Heart left ventricle (tissue), 16 donors: ENCODE measurements around the gene PXMP4. TPM values are rescaled to one million over a fixed set of nuclear protein-coding genes. Genes with fewer than 3 reads are reported as not detected.
A peak's percentile ranks its signal among the peaks of the same experiment; 100 is the strongest.

Experiments used
- ATAC-seq, 4 donors: fragments of 200-7000 bp; cut with Tn5 transposase; one replicate each; pipeline ENCODE4 v1.9.1; 2020 to 2022; ENCODE audit warnings: moderate library complexity in 4 of 4, mild to moderate bottlenecking in 3 of 4, moderate number of reproducible peaks in 1 of 4
- DNase-seq, 5 donors: peaks; one replicate each; pipeline ENCODE4 v3.0.0-alpha.2; 2020
- H3K27ac ChIP-seq, 12 donors: fragments of 200-600 bp; sonication (generic) in 4 of 12; one replicate each; pipeline versions ENCODE4 v1.5.0 to v1.8.0; 2016 to 2022; ENCODE audit warnings: mild to moderate bottlenecking in 2 of 12
- H3K27me3 ChIP-seq, 9 donors: fragments of 200-600 bp; sonication (generic) in 2 of 9; one replicate each; pipeline versions ENCODE4 v1.5.1 to v1.8.0; 2016 to 2022; ENCODE audit warnings: mild to moderate bottlenecking in 3 of 9
- H3K36me3 ChIP-seq, 9 donors: fragments of 200-600 bp; sonication (generic) in 2 of 9; one replicate each; pipeline versions ENCODE4 v1.5.0 to v1.8.0; 2018 to 2022; ENCODE audit warnings: mild to moderate bottlenecking in 2 of 9
- H3K4me1 ChIP-seq, 12 donors: fragments of 200-600 bp; sonication (generic) in 4 of 12; one replicate each; pipeline versions ENCODE4 v1.5.0 to v1.8.0; 2016 to 2022; ENCODE audit warnings: mild to moderate bottlenecking in 3 of 12
- H3K4me3 ChIP-seq, 12 donors: fragments of 200-600 bp; sonication (generic) in 4 of 12; one replicate each; pipeline versions ENCODE4 v1.5.0 to v1.8.0; 2017 to 2022; ENCODE audit warnings: mild to moderate bottlenecking in 9 of 12, moderate library complexity in 4 of 12
- H3K9me3 ChIP-seq, 12 donors: fragments of 200-600 bp; sonication (generic) in 4 of 12; one replicate each; pipeline versions ENCODE4 v1.5.0 to v1.8.0; 2016 to 2022; ENCODE audit warnings: mild to moderate bottlenecking in 1 of 12
- POLR2A ChIP-seq, 2 donors: fragments of 450-650 bp; IDR thresholded peaks; one replicate each; pipeline ENCODE4 v1.6.1; 2017; ENCODE audit warnings: antibody characterized with exemption in 2 of 2, mild to moderate bottlenecking in 2 of 2, moderate library complexity in 2 of 2
- WGBS, 4 donors: extraction: QIAGEN DNeasy Blood & Tissue Kit in 2 of 4; methylation state at CpG; one replicate each; pipeline versions ENCODE4 v1.1.5 to v1.1.7; 2013 to 2018; 5-methylcytosine and 5-hydroxymethylcytosine counted together
- intact Hi-C, 10 donors: fragments of 100-400 bp; cut with DNase I; formaldehyde crosslinking; loops; one replicate each; pipeline versions ENCODE4 v1.11.1 to v1.14.2; 2022
- polyA plus RNA-seq, 2 donors: library from polyadenylated mRNA; stranded (reverse); fragments of 200-250 nt; gene quantifications; one replicate each; pipeline ENCODE4 v1.2.3, GENCODE V29; 2013
- total RNA-seq, 9 donors: library from RNA; depleted of rRNA in 2 of 9; stranded (reverse); fragments of >200 nt in 2 of 9; fragmentation: NEBNext Ultra II Directional in 3 of 9; extraction: Animal tissue kit (Norgen Biotek cat#: 25700) in 3 of 9; gene quantifications; one replicate each; pipeline versions ENCODE4 v1.1.0 to v1.2.4, GENCODE V29; 2016 to 2023
- TF ChIP-seq, protein P1 (sequence below), 12 donors: fragments of 200-600 bp; sonication (generic) in 4 of 12; IDR thresholded peaks; one replicate each; pipeline versions ENCODE4 v1.5.0 to v1.8.0; 2018 to 2022; ENCODE audit warnings: antibody characterized with exemption in 12 of 12, mild to moderate bottlenecking in 5 of 12
- donor health status: ischemic (EF 13 %, LVEDD 7.1; RV severe dilation, severe dysfunction).
- donor health status: healthy with polysubstance abuse.
- donor health status: DM: no; HTN: yes; CAD: no.
- donor health status: DM: no; HTN: no; CAD: no.
- donor health status: ischemic (EF 25% LVEDD 6.9; RV normal size, moderate dysfunction).
- donor health status: ischemic (EF 25% LVEDD 5.7; RV mildly dilated, moderate dysfunction).
- donor health status: healthy.
- donor health status: DM: yes; HTN: yes; CAD: no.
- donor health status: ischemic (EF 35%, LVEDD 5.7; RV mildly dilated, moderate dysfunction).
- donor health status: nonischemic (EF 11% LVEDD 7.7; RV severe dilation, severe dysfunction).
- donor health status: DM: yes; HTN: yes; CAD: no.
- donor health status: PGD.
- donor health status: ischemic (EF 29% LVEDD 5.4; RV normal size, mild dysfunction).
- donor health status: nonischemic (EF 23%, LVEDD 6.1; RV moderate dilation, normal function).

PXMP4 gene
- total and polyA plus RNA-seq, 11 donors, result 5.0 to 13.0 (median 10.2) TPM

DNA sequence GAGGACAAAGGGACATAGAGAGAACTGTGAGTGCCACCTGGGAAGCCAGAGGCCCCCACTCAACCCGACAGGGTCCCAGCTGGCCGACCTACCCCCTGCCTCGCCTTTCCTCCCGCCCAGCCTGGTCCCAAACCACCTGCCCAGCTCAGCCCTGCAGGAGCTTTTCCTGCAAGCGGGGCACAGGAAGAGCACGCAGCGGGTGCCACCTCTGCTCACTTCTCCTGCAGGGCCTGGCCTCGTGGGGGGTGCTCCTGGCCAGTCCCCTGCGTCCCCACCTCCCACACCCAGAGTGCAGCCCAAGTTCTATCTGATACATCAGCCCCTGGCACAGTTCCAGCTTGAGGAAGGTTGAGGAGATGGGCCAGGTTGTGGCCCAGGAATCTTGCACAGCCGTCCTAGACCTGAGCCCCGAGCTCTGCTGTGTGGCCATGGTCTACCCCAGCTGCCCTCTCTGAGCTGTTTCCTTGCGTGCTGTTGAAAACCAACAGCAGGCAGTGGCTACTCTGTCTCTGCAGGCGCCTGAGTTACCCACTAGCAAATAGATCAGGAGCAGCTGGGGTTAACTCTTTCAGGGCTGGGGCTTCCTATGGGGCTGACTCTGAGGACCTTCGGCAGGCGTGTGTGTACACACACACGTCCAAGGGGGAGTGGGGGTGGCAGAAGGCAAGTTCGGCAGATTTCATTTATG is 47.5 kb downstream of the PXMP4 start:
- TF ChIP-seq, protein P1, sequence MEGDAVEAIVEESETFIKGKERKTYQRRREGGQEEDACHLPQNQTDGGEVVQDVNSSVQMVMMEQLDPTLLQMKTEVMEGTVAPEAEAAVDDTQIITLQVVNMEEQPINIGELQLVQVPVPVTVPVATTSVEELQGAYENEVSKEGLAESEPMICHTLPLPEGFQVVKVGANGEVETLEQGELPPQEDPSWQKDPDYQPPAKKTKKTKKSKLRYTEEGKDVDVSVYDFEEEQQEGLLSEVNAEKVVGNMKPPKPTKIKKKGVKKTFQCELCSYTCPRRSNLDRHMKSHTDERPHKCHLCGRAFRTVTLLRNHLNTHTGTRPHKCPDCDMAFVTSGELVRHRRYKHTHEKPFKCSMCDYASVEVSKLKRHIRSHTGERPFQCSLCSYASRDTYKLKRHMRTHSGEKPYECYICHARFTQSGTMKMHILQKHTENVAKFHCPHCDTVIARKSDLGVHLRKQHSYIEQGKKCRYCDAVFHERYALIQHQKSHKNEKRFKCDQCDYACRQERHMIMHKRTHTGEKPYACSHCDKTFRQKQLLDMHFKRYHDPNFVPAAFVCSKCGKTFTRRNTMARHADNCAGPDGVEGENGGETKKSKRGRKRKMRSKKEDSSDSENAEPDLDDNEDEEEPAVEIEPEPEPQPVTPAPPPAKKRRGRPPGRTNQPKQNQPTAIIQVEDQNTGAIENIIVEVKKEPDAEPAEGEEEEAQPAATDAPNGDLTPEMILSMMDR (IDR thresholded peaks at IDR 0.05), result no peak
- TF ChIP-seq POLR2A (IDR thresholded peaks at IDR 0.05), result no peak
- Histone ChIP-seq H3K9me3 (no peaks in the 10 kb centered on the region), H3K4me3 (peak overlapping the region in 11 of 12 donors; percentile 50 to 95 (median 76)), H3K36me3 (peaks cover 0 to 34% (median 8%) of the 10 kb centered on the region in 9 donors), H3K27me3 (no peaks in the 10 kb centered on the region), H3K4me1 (peaks cover 0 to 52% (median 38%) of the 10 kb centered on the region in 12 donors), H3K27ac (peak overlapping the region in 6 of 12 donors; percentile 85 to 93 (median 88))
- intact Hi-C loops, result loop anchor here in 2 of 10 donors (5.0 kb wide), 1 partner anchor 60 kb away; the partner anchor contains the start of gene ZNF341 (in 2 of the 2)
- WGBS, 4 donors, result 57 to 66% (median 63%) methylated on average over 17 of the region's 17 CpGs
- ATAC-seq (no peak), DNase-seq (peak in 2 of 5 donors; percentile 27 to 32)

DNA sequence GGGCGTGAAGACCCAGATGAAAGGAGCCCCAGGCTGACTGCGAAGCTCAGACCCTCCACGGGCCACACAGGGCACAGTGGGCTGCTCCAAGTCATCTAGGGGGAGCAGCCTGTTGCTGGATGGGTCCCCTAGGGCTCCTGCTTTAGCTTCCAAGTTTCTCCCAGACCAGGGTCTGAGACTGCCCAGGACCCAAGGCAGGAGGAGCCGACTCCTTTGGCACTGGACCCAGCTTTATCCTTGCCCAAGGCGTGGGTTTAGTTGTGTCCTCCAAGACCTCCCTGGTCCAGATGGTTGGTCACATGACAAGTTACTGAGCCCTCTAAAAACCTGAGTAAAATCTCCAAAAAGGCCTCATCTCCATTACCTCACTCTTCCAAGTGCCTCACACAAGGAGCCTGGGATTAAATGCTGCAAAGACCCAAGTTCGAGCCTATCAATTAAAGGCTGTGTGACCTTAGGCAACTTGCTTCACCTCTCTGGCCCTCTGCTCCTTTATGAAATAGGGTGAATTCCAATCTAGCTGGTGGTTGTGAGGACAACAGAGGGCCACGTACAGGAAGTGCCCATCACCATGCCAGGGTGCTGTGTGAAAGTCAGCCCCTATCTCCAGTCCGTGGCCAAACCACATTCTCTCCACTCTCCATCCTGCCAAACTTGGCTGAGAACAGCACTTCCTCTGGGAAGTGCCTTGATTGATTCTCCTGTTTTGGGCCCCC is 48.4 kb downstream of the PXMP4 start:
- Histone ChIP-seq H3K9me3 (no peaks in the 10 kb centered on the region), H3K27ac (no peak overlapping the region), H3K36me3 (peaks cover 0 to 34% (median 8%) of the 10 kb centered on the region in 9 donors), H3K27me3 (no peaks in the 10 kb centered on the region), H3K4me1 (peaks cover 0 to 57% (median 41%) of the 10 kb centered on the region in 12 donors), H3K4me3 (no peak overlapping the region)
- ATAC-seq, result no peak
- no peak for TF ChIP-seq POLR2A (IDR thresholded peaks at IDR 0.05)
- TF ChIP-seq, protein P1 (IDR thresholded peaks at IDR 0.05), result no peak
- intact Hi-C loops, result loop anchor here in 2 of 10 donors (5.0 kb wide), 1 partner anchor 61 kb away; the partner anchor contains the start of gene ZNF341 (in 2 of the 2)
- 72 to 76% (median 74%) methylated on average over 8 of the region's 8 CpGs for WGBS, 4 donors
- peak in 1 of 5 donors; percentile 23 for DNase-seq

DNA sequence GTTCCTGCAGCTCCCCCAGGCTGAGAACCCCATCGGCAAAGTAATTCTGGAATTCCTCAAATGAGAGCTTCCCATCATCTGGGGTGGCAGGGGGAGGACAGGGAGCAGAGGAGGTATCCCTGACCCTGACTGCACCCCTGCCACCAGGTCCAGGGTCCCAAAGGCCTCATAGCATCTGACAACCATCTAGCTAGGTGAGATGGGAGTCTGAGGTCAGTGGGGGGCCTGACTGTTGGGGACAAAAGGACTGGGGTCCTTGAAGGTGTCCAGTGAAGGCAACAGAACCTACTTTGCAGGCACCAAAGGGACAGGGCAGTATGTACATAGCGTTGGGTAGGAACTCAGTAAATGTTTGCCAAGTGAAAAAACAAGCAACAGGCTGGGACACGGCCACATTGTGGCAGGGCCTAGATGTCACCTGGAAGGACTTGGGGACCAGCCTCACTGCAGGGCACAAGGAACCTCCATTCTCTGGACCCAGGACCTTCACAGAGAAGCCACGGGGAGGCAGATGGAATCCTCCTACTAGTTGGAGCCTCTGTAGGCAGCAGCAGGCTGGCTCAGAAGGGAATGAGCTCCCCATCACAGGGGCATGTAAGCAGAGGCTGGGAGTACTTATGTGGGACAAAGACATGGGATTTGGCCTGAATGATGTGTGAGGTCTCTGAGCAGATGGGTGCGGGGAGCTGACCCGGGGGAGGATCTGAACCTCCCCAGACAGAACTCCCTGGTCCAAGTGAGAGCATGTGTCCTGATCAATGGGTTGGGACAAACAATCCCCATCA is 49.2 kb downstream of the PXMP4 start:
- intact Hi-C loops, result loop anchor here in 2 of 10 donors (5.0 kb wide), 1 partner anchor 61 kb away; the partner anchor contains the start of gene ZNF341 (in 2 of the 2)
- TF ChIP-seq, protein P1 (IDR thresholded peaks at IDR 0.05), result no peak
- no peak for TF ChIP-seq POLR2A (IDR thresholded peaks at IDR 0.05)
- DNase-seq, result no peak
- Histone ChIP-seq H3K4me3 (no peak overlapping the region), H3K27ac (no peak overlapping the region), H3K9me3 (no peaks in the 10 kb centered on the region), H3K4me1 (peaks cover 3 to 63% (median 46%) of the 10 kb centered on the region in 12 donors), H3K36me3 (peaks cover 0 to 34% (median 8%) of the 10 kb centered on the region in 9 donors), H3K27me3 (no peaks in the 10 kb centered on the region)
- WGBS, 4 donors, result 87 to 95% (median 92%) methylated on average over 6 of the region's 6 CpGs
- ATAC-seq, result no peak
